Measurements from ENCODE around the gene PSME4.
"Not testable (repeated sequence)": the region's sequence is repeated elsewhere in the genome, so short reads cannot be mapped to it uniquely, and the experiment has no call there.

Gene PSME4

GRCh38 chr2:53881360-53881759 is 89.4 kb downstream of the PSME4 start:
- no peak for DNase-seq (ENCODE audit: low read depth)

GRCh38 chr2:53880756-53881155 is 90.0 kb downstream of the PSME4 start:
- no peak for DNase-seq (ENCODE audit: low read depth)

DNA sequence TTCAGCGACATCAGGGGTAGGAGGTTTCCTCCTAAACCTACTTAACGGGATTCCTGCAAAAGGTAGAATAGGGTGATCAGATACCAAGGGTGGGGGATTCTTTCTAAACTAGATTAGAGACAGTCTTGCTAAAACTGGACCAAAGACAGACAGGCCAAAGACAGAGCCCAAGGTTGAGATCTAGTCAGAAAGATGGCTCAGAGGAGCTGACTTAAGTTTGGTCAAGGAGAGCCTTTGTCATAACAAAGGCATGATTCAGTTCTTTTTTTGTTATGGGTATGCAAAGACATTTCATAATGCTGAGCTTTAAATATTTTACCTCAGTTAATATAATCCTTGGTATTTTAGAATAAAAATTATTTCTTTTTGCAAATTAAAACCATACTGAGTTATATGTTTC is 93.2 kb downstream of the PSME4 start:
- DNase-seq (ENCODE audit: low read depth): no peak

GRCh38 chr2:53877112-53877511 is 93.7 kb downstream of the PSME4 start:
- DNase-seq (ENCODE audit: low read depth): no peak

- no peak for DNase-seq (ENCODE audit: low read depth)
Observed at GRCh38 chr2:53874401-53874950, 96.3 kb downstream of the PSME4 start.

GRCh38 chr2:53867773-53868172 is 103.0 kb downstream of the PSME4 start:
- no peak for DNase-seq (ENCODE audit: low read depth)

GRCh38 chr2:53867169-53867568 is 103.6 kb downstream of the PSME4 start:
- no peak for DNase-seq (ENCODE audit: low read depth)

- no peak for DNase-seq (ENCODE audit: low read depth)
Observed at GRCh38 chr2:53865962-53866361, 104.8 kb downstream of the PSME4 start.

- DNase-seq (ENCODE audit: low read depth): no peak
Observed at GRCh38 chr2:53865264-53865663, 105.5 kb downstream of the PSME4 start.

GRCh38 chr2:53863538-53864227 is 107.1 kb downstream of the PSME4 start:
- no peak for DNase-seq (ENCODE audit: low read depth)

DNA sequence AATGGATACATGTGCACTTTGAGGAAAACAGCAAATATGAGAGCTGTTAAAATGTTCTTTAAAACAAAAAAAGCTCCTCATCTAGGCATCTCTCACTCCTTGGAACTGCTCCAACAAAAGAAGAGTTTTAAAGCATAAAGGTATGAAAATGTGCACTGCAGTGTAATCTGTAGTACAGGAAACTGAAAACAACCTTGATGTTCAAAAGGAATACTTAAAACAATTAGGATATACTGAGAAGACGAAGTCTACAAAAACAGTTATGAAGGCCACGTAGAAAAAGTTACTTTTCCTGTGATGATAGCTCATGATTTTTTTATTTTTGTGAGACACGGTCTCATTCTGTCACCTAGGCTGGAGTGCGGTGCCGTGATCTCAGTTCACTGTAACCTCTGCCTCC is 109.0 kb downstream of the PSME4 start:
- DNase-seq (ENCODE audit: low read depth): no peak

GRCh38 chr2:53859206-53860181 is 111.3 kb downstream of the PSME4 start, which contains the start of gene GPR75:
TSS of gene GPR75 (minus strand) at chr2:53859967. CDS start at chr2:53854756, 5,211 bp downstream.
- no peak for DNase-seq (ENCODE audit: low read depth)

- no peak for DNase-seq (ENCODE audit: low read depth)
Observed at GRCh38 chr2:53856272-53856671, 114.5 kb downstream of the PSME4 start.

DNA sequence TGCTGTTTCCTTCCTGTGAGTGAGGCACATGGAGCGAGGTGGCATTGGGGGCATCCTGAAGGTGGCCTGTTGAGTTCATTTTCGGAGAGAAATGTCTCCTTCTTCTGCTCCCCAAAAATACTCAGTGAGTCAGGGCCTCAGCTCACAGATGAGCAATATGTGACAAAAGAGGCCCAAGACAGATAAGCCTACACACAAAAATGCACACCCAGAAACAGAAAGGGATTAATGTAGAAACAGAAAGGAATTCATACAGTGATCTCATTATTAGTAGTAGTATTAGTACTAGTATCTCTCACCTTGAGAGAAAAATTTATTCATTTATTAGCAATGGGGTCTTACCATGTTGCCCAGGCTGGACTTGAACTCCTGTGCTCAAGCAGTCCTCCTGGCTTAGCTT is 116.1 kb downstream of the PSME4 start:
- DNase-seq (ENCODE audit: low read depth): no peak

- DNase-seq (ENCODE audit: low read depth): no peak
Observed at GRCh38 chr2:53852532-53852931, 118.3 kb downstream of the PSME4 start.

DNA sequence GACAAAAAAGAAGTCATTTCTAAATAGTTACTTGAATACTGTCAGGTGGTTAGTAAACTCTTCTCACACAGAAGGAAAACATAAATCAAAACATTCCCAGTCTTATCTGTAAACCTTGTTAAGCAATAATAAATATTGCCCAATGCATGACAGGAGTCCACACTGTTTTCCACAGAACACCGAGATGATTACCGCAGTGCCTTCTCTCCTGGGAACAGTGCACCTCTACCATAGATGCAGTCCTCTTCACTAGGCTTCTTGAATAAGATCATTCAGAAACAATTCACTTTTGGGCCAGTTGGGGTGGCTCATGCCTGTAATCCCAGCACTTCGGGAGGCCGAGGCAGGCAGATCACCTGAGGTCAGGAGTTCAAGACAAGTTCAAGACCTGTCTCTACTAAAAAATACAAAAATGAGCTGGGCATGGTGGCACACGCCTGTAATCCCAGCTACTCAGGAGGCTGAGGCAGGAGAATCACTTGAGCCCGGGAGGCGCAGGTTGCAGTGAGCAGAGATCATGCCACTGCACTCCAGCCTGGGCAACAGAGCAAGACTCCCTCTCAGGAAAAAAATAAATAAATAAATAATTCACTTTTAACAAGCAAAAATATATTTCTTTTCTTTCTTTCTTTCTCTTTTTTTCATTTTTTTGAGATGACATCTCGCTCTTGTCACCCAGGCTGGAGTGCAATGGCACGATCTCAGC is 119.6 kb downstream of the PSME4 start:
- not testable (repeated sequence) for DNase-seq (ENCODE audit: low read depth)

DNA sequence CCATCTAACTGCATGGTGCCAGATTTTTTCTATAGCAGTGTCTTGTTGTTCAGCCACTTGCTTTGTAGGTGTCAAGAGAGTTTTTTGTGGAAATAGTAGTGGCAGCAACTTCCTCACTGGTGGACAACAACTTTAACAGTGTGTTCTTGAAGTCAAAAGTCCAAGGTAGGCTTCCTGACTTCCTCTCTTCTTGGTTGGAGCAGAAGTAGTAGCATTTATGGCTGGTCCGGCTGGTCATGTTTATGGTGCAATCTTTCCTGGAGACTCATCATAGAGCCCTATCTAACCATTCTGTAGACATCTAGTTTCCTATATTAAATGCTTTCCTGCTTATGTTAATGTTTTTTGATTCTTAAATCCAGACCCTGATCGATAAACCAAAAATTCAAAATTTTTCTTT is 122.7 kb downstream of the PSME4 start:
- DNase-seq (ENCODE audit: low read depth): no peak

DNA sequence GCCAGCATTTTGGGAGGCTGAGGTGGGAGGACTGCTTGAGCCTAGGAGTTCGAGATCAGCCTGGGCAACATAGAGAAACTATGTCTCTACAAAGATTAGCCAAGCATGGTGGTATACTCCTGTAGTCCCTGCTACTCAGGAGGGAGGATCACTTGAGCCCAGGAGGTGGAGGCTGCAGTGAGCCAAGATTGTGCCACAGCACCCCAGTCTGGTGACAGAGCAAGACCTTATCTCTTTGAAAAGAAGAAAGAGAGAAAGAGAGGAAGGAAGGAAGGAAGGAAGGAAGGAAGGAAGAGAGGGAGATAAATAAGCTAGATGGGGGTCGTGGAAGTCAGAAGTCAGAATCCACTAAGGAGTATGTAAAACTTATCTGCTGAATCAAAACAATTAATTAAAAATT is 127.2 kb downstream of the PSME4 start:
- DNase-seq (ENCODE audit: low read depth): no peak

DNA sequence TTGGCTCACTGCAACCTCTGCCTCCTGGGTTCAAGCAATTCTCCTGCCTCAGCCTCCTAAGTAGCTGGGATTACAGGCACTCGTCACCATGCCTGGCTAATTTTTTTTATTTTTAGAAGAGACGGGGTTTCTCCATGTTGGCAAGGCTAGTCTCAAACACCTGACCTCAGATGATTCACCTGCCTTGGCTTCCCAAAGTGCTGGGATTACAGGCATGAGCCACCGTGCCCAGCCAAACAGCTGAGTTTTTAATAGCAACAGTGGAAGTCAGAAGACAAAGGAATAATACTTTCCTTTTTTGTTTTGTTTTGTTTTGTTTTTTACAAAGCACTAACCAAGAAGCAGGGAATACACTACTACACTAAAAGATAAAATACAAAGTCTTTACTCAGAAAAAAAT is 127.9 kb downstream of the PSME4 start:
- no peak for DNase-seq (ENCODE audit: low read depth)

- DNase-seq (ENCODE audit: low read depth): not testable (repeated sequence)
Observed at GRCh38 chr2:53841651-53842050, 129.1 kb downstream of the PSME4 start.

GRCh38 chr2:53840580-53840979 is 130.2 kb downstream of the PSME4 start:
- DNase-seq (ENCODE audit: low read depth): no peak

DNA sequence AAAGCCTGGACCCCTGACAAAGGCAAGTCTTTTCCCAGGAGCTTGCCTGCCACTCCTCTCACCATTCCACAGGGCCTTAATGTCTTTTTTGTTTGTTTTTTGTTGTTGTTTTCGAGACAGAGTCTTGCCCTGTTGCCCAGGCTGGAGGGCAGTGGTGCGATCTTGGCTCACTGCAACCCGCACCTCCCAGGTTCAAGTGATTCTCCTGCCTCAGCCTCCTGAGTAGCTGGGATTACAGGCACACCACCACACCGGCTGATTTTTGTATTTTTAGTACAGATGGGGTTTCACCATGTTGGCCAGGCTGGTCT is 140.9 kb downstream of the PSME4 start:
- not testable (repeated sequence) for DNase-seq (ENCODE audit: low read depth)

Data from stimulated activated CD4-positive, alpha-beta T cell treated with anti-CD3 and anti-CD28 coated beads, Interleukin-2, amount 100 ng/mL, for 4 hours (primary cell).